ENCODE measurements around the gene ALDH3A2.

DNA sequence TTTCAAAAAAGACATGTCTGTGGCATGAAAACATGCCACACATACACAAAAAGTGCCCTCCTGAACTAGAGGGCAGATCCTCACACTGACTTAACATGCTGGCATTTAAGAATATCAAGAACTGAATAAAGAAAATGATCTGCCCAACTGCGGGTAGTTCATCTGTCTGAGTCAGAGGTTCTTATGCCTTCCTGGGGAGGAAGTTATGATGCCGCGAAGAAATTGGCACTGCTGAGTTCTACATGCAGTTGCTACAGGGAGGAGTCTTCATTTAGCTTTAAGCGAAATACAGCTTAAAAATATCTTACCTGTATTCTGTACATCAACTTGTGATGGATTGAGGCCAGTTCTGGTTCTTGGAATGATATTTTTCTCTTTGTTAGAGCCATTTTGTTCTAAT lies 6.3 kb downstream of the ALDH3A2 start:
- TF ChIP-seq, protein P1, sequence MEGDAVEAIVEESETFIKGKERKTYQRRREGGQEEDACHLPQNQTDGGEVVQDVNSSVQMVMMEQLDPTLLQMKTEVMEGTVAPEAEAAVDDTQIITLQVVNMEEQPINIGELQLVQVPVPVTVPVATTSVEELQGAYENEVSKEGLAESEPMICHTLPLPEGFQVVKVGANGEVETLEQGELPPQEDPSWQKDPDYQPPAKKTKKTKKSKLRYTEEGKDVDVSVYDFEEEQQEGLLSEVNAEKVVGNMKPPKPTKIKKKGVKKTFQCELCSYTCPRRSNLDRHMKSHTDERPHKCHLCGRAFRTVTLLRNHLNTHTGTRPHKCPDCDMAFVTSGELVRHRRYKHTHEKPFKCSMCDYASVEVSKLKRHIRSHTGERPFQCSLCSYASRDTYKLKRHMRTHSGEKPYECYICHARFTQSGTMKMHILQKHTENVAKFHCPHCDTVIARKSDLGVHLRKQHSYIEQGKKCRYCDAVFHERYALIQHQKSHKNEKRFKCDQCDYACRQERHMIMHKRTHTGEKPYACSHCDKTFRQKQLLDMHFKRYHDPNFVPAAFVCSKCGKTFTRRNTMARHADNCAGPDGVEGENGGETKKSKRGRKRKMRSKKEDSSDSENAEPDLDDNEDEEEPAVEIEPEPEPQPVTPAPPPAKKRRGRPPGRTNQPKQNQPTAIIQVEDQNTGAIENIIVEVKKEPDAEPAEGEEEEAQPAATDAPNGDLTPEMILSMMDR (IDR thresholded peaks at IDR 0.05): no peak
- no peak for TF ChIP-seq POLR2A (IDR thresholded peaks at IDR 0.05)

Data from lower leg skin (tissue), 3 donors.